Naive thymus-derived CD4-positive, alpha-beta T cell (primary cell): ENCODE results near the gene STAC3. TPM values are rescaled to one million over a fixed set of nuclear protein-coding genes. Genes with fewer than 3 reads are reported as not detected.

Experiments used
- ATAC-seq: fragments of 150-1000 bp; cut with Tn5 transposase; 2 replicates; pipeline ENCODE4 v1.10.0; 2021; ENCODE audit warnings: mild to moderate bottlenecking, moderate library complexity
- CTCF ChIA-PET: fragments of 350-600 bp; sonication (Branson Sonifier 250); formaldehyde crosslinking; loops from one replicate; lab custom pipeline; 2021; ENCODE audit warnings: antibody characterized with exemption; lab: Charles Lee
- POLR2A ChIA-PET: fragments of 350-600 bp; sonication (Branson Sonifier 250); formaldehyde crosslinking; loops from one replicate; lab custom pipeline; 2021; ENCODE audit warnings: antibody characterized with exemption, inconsistent platforms; lab: Charles Lee
- DNase-seq, 9 donors: peaks; one replicate each; pipeline versions ENCODE4 v3.0.0 to v3.0.0-alpha.2; 2020 to 2022; ENCODE audit warnings: mixed read lengths in 1 of 9
- H3K27ac ChIP-seq: one replicate; pipeline ENCODE4 v1.7.0; 2013; ENCODE audit warnings: mild to moderate bottlenecking, low read depth, low read length, moderate library complexity
- H3K27me3 ChIP-seq, 2 donors: one replicate each; pipeline ENCODE4 v1.7.0; 2013; ENCODE audit warnings: low read length in 2 of 2, mild to moderate bottlenecking in 2 of 2, moderate library complexity in 2 of 2; ENCODE audit not compliant: control insufficient read depth in 2 of 2, insufficient read depth in 2 of 2
- H3K36me3 ChIP-seq, 3 experiments: 1 replicate in 2 of 3; 2 replicates in 1 of 3; pipeline ENCODE4 v1.7.0; 2013; ENCODE audit warnings: low read length in 3 of 3, mild to moderate bottlenecking in 3 of 3, moderate library complexity in 1 of 3; ENCODE audit not compliant: insufficient read depth in 3 of 3, control insufficient read depth in 2 of 3
- H3K4me1 ChIP-seq, 2 donors: one replicate each; pipeline ENCODE4 v1.7.0; 2013; ENCODE audit warnings: low read length in 2 of 2, mild to moderate bottlenecking in 2 of 2, moderate library complexity in 1 of 2; ENCODE audit not compliant: control insufficient read depth in 2 of 2, insufficient read depth in 2 of 2
- H3K4me3 ChIP-seq: 2 replicates; pipeline ENCODE4 v1.7.0; 2013; ENCODE audit warnings: mild to moderate bottlenecking, low read length
- H3K9me3 ChIP-seq, 3 experiments: 1 replicate in 2 of 3; 2 replicates in 1 of 3; pipeline ENCODE4 v1.7.0; 2013; ENCODE audit warnings: low read length in 3 of 3; ENCODE audit not compliant: control insufficient read depth in 2 of 3
- H3K27ac Mint-ChIP-seq, 9 donors: one replicate each; pipeline ENCODE4 v1.8.0; 2020 to 2022; ENCODE audit warnings: mixed read lengths in 9 of 9, mild to moderate bottlenecking in 8 of 9, moderate library complexity in 5 of 9, inconsistent platforms in 2 of 9
- H3K27me3 Mint-ChIP-seq, 5 donors: one replicate each; pipeline ENCODE4 v1.8.0; 2021 to 2022; ENCODE audit warnings: mixed read lengths in 5 of 5, mild to moderate bottlenecking in 1 of 5
- H3K36me3 Mint-ChIP-seq, 5 donors: one replicate each; pipeline ENCODE4 v1.8.0; 2020 to 2022; ENCODE audit warnings: mixed read lengths in 5 of 5, mild to moderate bottlenecking in 3 of 5, inconsistent platforms in 1 of 5
- H3K4me1 Mint-ChIP-seq, 7 donors: one replicate each; pipeline ENCODE4 v1.8.0; 2020 to 2022; ENCODE audit warnings: mixed read lengths in 7 of 7, mild to moderate bottlenecking in 3 of 7, inconsistent platforms in 1 of 7
- H3K4me3 Mint-ChIP-seq, 10 donors: one replicate each; pipeline ENCODE4 v1.8.0; 2020 to 2022; ENCODE audit warnings: mild to moderate bottlenecking in 10 of 10, mixed read lengths in 10 of 10, moderate library complexity in 6 of 10, inconsistent platforms in 2 of 10
- H3K9me3 Mint-ChIP-seq, 11 donors: one replicate each; pipeline ENCODE4 v1.8.0; 2020 to 2022; ENCODE audit warnings: mixed read lengths in 11 of 11, mild to moderate bottlenecking in 4 of 11, inconsistent platforms in 1 of 11, moderate library complexity in 1 of 11
- intact Hi-C, 2 donors: fragments of 100-400 bp; cut with micrococcal nuclease; formaldehyde crosslinking; loops; one replicate each; pipeline ENCODE4 v1.15.1; 2023
- polyA plus RNA-seq, 2 donors: library from polyadenylated mRNA; unstranded; fragments of 300-500 nt; fragmentation: Illumina TruSeq; gene quantifications; one replicate each; pipeline ENCODE4 v1.2.3, GENCODE V29; 2021
- total RNA-seq, 6 experiments: library from RNA in 5 of 6; stranded (reverse) in 5 of 6; gene quantifications; 1 replicate in 5 of 6; 2 replicates in 1 of 6; pipeline ENCODE4 v1.2.3 and lab custom pipeline; 2021 to 2026

Gene STAC3
- total and polyA plus RNA-seq, 7 experiments from 2014 or later = 2.5 to 7.3 (median 5.6) TPM; not detected in 2

GRCh38 chr12:57219205-57219992, 31.6 kb downstream of the STAC3 start:
- H3K36me3 Mint-ChIP-seq = no peaks in the 10 kb centered on the region
- peak overlapping the region in 4 of 10 donors; percentile 6 to 64 (median 18) for H3K4me3 Mint-ChIP-seq
- H3K27ac Mint-ChIP-seq = no peak overlapping the region
- ATAC-seq = no peak
- peaks cover 82 to 88% (median 85%) of the 10 kb centered on the region in 5 donors for H3K27me3 Mint-ChIP-seq
- ChIA-PET POLR2A (interaction anchor here (0.5 to 2.9 kb wide), 4 partner anchors 10 to 107 kb away, joined by 3 to 13 read pairs (median 4); partner anchors contain the start of gene SHMT2), CTCF (interaction anchor here (1.2 to 3.1 kb wide), 4 partner anchors 10 to 32 kb away, joined by 4 to 18 read pairs (median 6); partner anchors contain the start of genes SHMT2 and STAC3)
- Histone ChIP-seq H3K4me1 (peaks cover 16 to 20% of the 10 kb centered on the region in 2 donors), H3K27ac (no peak overlapping the region), H3K27me3 (peaks cover 20 to 85% of the 10 kb centered on the region in 2 donors), H3K36me3 (no peaks in the 10 kb centered on the region), H3K9me3 (no peaks in the 10 kb centered on the region), H3K4me3 (no peak overlapping the region)
- no peak for DNase-seq
- intact Hi-C loops = no loop called here
- peaks cover 0 to 3% (median 0%) of the 10 kb centered on the region in 11 donors for H3K9me3 Mint-ChIP-seq
- H3K4me1 Mint-ChIP-seq = peaks cover 30 to 62% (median 45%) of the 10 kb centered on the region in 7 donors

GRCh38 chr12:57218030-57218853, 32.7 kb downstream of the STAC3 start:
- no peak overlapping the region for H3K27ac ChIP-seq
- intact Hi-C loops = no loop called here
- ChIA-PET POLR2A (interaction anchor here (0.6 to 2.9 kb wide), 3 partner anchors 11 to 106 kb away, joined by 3 to 13 read pairs (median 4); partner anchors contain the start of gene SHMT2), CTCF (interaction anchor here (0.6 to 3.1 kb wide), 3 partner anchors 11 to 120 kb away, joined by 3 to 18 read pairs (median 4); partner anchors contain the start of gene SHMT2)
- H3K4me3 Mint-ChIP-seq = peak overlapping the region in 9 of 10 donors; percentile 53 to 90 (median 84)
- no peaks in the 10 kb centered on the region for H3K36me3 Mint-ChIP-seq
- peaks cover 20 to 83% of the 10 kb centered on the region in 2 donors for H3K27me3 ChIP-seq
- no peak overlapping the region for H3K4me3 ChIP-seq
- H3K4me1 ChIP-seq = peaks cover 26 to 29% of the 10 kb centered on the region in 2 donors
- DNase-seq (no peak), ATAC-seq (no peak)
- H3K9me3 ChIP-seq = no peaks in the 10 kb centered on the region
- peak overlapping the region in 1 of 9 donors; percentile 7 for H3K27ac Mint-ChIP-seq
- H3K36me3 ChIP-seq = no peaks in the 10 kb centered on the region
- H3K27me3 Mint-ChIP-seq = peaks cover 82 to 88% (median 86%) of the 10 kb centered on the region in 5 donors
- peaks cover 42 to 69% (median 53%) of the 10 kb centered on the region in 7 donors for H3K4me1 Mint-ChIP-seq
- peaks cover 0 to 3% (median 0%) of the 10 kb centered on the region in 11 donors for H3K9me3 Mint-ChIP-seq

GRCh38 chr12:57216921-57217879, 33.8 kb downstream of the STAC3 start:
- ChIA-PET CTCF (interaction anchor here (1.0 to 5.3 kb wide), 3 partner anchors 12 to 25 kb away, joined by 3 to 156 read pairs (median 18); partner anchors contain the start of gene SHMT2), POLR2A (interaction anchor here (0.7 to 2.9 kb wide), 3 partner anchors 8 to 19 kb away, joined by 3 to 13 read pairs (median 4); partner anchors contain the start of gene SHMT2)
- Histone ChIP-seq H3K4me3 (peak overlapping the region; percentile 30), H3K4me1 (peaks cover 27 to 34% of the 10 kb centered on the region in 2 donors), H3K27me3 (peaks cover 20 to 74% of the 10 kb centered on the region in 2 donors), H3K9me3 (no peaks in the 10 kb centered on the region), H3K36me3 (no peaks in the 10 kb centered on the region), H3K27ac (no peak overlapping the region)
- no peaks in the 10 kb centered on the region for H3K36me3 Mint-ChIP-seq
- no peak for DNase-seq
- H3K27ac Mint-ChIP-seq = peak overlapping the region in 2 of 9 donors; percentile 24 to 51
- H3K9me3 Mint-ChIP-seq = peaks cover 0 to 3% (median 0%) of the 10 kb centered on the region in 11 donors
- H3K27me3 Mint-ChIP-seq = peaks cover 72 to 81% (median 76%) of the 10 kb centered on the region in 5 donors
- peaks cover 42 to 64% (median 50%) of the 10 kb centered on the region in 7 donors for H3K4me1 Mint-ChIP-seq
- peak overlapping the region; percentile 67 to 90 (median 84) for H3K4me3 Mint-ChIP-seq
- peak; percentile 24 for ATAC-seq
- intact Hi-C loops = loop anchor here (1.0 to 2.0 kb wide), 3 partner anchors 8 to 246 kb away; partner anchors contain the start of gene SHMT2 (in 1 of the 2)

GRCh38 chr12:57216014-57216911, 34.7 kb downstream of the STAC3 start, which contains the start of gene NXPH4:
Gene NXPH4, plus strand, starts transcription at chr12:57216794. Its CDS starts 176 bp downstream, at chr12:57216970.
- H3K27ac ChIP-seq = no peak within 1 kb of the TSS
- Mint-ChIP-seq H3K27me3 (peaks cover 64 to 71% (median 67%) of the 10 kb centered on the region in 5 donors), H3K4me1 (peaks cover 35 to 59% (median 44%) of the 10 kb centered on the region in 7 donors), H3K9me3 (peaks cover 0 to 3% (median 0%) of the 10 kb centered on the region in 11 donors), H3K27ac (peak within 1 kb of the TSS in 2 of 9 donors; percentile 24 to 51), H3K36me3 (no peaks in the 10 kb centered on the region), H3K4me3 (peak within 1 kb of the TSS; percentile 67 to 90 (median 84))
- no peaks in the 10 kb centered on the region for H3K36me3 ChIP-seq
- H3K9me3 ChIP-seq = no peaks in the 10 kb centered on the region
- intact Hi-C loops = loop anchor here in 1 of 2 donors (2.0 kb wide), 1 partner anchor 247 kb away; no protein-coding TSS in a partner anchor
- H3K27me3 ChIP-seq = peaks cover 15 to 66% of the 10 kb centered on the region in 2 donors
- peak within 1 kb of the TSS; percentile 30 for H3K4me3 ChIP-seq
- ChIA-PET POLR2A (interaction anchor here (0.7 kb wide), 2 partner anchors 9 to 26 kb away, joined by 3 read pairs; no protein-coding TSS in a partner anchor), CTCF (interaction anchor here (0.7 to 5.3 kb wide), 2 partner anchors 15 to 26 kb away, joined by 3 to 156 read pairs; a partner anchor contains a TSS)
- H3K4me1 ChIP-seq = peaks cover 27 to 34% of the 10 kb centered on the region in 2 donors
- DNase-seq = peak in 2 of 9 donors; percentile 51 to 70
- peak; percentile 25 for ATAC-seq
